Activated CD8-positive, alpha-beta memory T cell treated with anti-CD3 and anti-CD28 coated beads for 24 hours (primary cell): ENCODE measurements around the gene ABTB1.

Experiments
- DNase-seq: peaks from one replicate; pipeline ENCODE4 v3.0.0-alpha.2; 2020

The ABTB1 gene

DNA sequence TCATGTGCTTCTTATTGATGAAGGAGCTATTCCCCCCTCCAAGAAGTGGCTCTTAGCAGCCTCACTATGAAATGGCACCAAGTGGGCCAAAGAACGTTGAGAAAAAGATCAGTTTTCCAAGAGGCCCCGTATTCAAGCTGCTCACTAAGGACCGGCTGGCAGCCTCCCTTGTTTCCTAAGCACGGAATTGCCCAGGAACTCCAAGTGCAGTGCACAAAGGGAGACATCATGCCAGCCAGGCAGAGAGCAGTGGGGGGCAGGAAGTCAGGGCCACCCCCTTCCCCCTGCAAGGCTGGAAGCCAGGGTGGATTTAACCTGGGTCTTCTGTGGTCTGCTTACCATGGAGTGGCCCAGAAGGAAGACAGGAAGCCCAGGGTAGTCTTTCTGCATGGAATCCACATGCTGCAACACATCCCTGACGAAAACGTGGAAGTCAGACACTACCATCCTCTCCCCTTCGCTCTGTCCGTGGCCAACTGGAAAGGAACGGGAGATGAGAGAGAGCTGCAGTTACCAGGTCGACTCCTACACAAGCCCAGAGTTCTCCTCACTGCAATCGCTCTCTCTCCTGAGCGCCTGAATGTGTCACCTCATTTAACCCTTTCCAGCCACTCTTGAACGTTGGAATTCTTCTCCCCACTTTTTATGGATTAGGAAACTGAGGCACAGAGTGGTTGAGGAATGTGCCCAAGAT lies 49.5 kb downstream of the ABTB1 start:
- DNase-seq = no peak

DNA sequence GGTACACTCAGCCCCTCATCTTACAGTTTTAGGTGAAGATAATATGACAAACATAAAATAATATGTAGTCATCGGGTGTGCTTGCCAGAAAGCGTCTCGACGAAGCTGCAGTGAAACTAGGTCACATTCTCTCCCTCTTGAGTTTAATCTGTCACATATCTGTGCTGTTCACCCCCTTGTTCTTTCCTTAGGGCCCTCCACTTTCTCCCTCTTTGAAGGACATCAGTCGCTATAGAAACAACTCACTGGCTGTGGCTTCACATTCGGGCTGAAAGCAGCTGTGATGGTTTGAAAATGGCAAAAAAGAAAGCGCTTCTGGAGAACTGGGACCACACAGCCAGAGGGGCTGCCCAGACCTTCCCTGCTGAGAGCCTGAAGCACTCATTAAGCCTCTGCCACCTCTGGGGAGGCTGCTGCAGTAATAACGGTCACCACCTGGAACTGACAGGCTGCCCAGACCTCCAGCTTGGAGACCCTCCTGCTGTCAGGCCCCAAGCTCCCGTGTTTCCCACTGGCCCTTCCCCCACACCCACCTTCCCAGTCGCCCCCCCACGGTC lies 50.3 kb downstream of the ABTB1 start:
- no peak for DNase-seq

DNA sequence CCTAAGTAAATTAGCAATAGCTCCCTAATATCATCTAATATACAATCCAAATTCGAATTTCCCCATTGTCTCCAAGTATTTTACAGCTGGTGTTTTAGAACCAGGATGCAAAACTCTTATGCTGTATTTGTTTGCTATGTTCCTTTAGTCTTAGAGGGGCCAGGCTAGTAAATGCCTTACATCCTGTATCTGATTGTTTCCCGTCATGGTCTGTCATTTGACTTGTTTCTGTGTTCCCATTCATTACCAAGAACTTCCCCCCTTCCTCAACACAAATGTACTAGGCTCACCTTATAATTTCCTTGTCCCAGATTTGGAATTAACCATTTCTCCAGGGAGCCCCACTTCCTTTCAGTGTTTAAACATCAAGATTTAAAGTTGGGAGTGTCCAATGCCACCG lies 54.1 kb downstream of the ABTB1 start:
- DNase-seq = no peak

DNA sequence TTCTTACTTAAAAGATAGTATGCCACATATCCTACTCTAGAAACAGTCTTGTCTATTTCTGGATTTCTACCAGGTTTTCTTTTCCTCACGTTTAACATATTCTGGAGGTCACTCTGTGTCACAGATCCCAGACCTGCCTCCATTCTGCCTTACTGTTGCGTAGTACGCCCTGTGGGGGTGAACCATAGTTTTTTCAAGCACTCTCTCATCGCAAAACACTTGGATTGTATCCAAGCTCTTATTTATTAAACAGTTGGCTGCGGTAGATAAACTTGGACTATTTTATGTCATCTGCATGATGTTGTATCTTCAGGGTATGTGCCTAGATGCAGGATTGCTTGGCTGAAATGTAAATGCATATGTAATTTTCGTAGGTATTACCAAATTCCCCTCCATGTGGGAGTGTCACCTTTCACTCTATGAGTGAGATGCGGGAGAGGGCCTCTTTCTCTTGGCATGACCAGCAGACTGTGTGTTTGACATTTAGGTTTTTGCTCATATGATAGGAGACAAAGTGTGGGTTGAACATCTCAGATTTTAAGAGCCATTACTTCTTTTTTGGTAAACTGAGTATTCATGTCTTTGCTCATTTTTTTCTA lies 55.8 kb downstream of the ABTB1 start:
- DNase-seq = no peak

DNA sequence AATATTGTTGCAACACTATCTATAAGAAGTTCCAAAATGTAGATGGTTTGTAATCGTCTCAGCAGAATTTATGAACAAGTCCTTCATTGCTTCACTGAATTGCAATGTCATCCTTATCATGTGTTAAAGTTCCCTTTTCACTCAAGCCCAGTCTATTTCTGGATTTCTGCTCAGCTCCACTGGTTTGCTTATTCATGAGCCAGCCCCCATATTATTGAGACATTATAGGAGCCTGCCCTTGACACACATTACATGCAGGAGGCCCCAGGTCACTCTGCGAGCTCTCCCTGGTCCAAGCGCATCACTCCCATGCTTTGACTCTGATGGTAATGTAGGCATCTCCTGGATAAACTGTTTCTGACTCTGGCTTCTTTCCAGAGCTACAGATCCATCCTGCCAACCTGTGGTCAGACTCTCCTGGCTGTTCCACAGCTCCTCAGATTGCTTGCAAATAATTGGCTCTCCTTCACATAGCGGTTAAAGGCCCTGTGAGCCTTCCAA lies 56.9 kb downstream of the ABTB1 start:
- no peak for DNase-seq

DNA sequence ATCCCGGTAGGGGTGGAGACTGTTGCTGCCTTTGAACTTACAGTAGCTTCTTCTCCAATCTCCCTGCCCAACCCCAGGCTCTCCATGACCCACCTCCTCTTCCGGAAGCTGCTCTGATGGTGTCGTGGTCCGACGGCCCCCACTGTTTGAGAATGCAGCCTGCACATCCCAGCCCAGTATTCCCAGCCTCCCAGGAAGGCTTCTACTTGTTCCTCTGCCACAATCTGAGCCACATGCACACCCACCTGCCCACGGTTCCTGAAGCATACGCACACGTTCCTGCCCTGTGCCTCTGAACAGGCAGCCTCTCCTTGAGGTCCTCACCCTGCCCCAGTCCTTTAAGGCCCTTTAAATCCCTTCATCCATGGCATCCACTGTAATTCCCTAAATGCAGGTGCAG lies 57.4 kb downstream of the ABTB1 start:
- no peak for DNase-seq
